ENCODE data around the gene ATG4B. TPM values are rescaled to one million over a fixed set of nuclear protein-coding genes. Genes with fewer than 3 reads are reported as not detected.

ATG4B gene
- total RNA-seq: 112 TPM

GRCh38 chr2:241637018-241637794 is at the start of gene ATG4B, which contains the start of gene THAP4:
Gene ATG4B (plus strand): TSS chr2:241637693. CDS start chr2:241637715, 22 bp downstream.
Gene THAP4 (minus strand): TSS chr2:241637158. CDS start chr2:241637017, 141 bp downstream.

GRCh38 chr2:241686650-241687425 is 49.3 kb downstream of the ATG4B start, which contains the start of gene DTYMK:
Gene DTYMK (minus strand): TSS chr2:241686815. CDS start chr2:241686783, 32 bp downstream.

GRCh38 chr2:241701399-241702154 is 64.1 kb downstream of the ATG4B start, which contains the start of gene ING5:
Gene ING5 (plus strand): TSS chr2:241702039. CDS start chr2:241702066, 27 bp downstream.

Other genes with a start within 250 kb of the ATG4B start
- 242 TPM for gene STK25, start 129.1 kb upstream of the ATG4B start, total RNA-seq
- gene BOK, start 78.9 kb upstream of the ATG4B start, total RNA-seq: 17.0 TPM
- 23.9 TPM for gene THAP4, start 535 bp upstream of the ATG4B start, total RNA-seq
- 24.2 TPM for gene DTYMK, start 49.1 kb downstream of the ATG4B start, total RNA-seq
- 56.8 TPM for gene ING5, start 64.3 kb downstream of the ATG4B start, total RNA-seq
- 27.2 TPM for gene D2HGDH, start 96.9 kb downstream of the ATG4B start, total RNA-seq
- 0.71 TPM for gene GAL3ST2, start 139.1 kb downstream of the ATG4B start, total RNA-seq
- gene NEU4, start 171.5 kb downstream of the ATG4B start, total RNA-seq: 0.66 TPM
- gene PDCD1, start 221.2 kb downstream of the ATG4B start, total RNA-seq: 0.16 TPM
- not detected for gene RTP5, start 232.0 kb downstream of the ATG4B start, total RNA-seq

Data from camera-type eye (tissue), 1 donor.